Measurements from ENCODE around the gene FBXW5.

- TF ChIP-seq CTCF (IDR thresholded peaks at IDR 0.05; ENCODE audit: extremely low read depth in 1 of 2, insufficient read depth in 1 of 2, low read depth in 1 of 2, low read length in 2 of 2): no peak
- no peak for TF ChIP-seq POLR2AphosphoS5 (IDR thresholded peaks at IDR 0.05; ENCODE audit: insufficient read depth, low read depth, low read length)
These were observed 23.8 kb downstream of the FBXW5 start for GRCh38 chr9:136920734-136921231.

Data from endothelial cell of umbilical vein (primary cell).